Measurements from ENCODE around the gene ESYT2. TPM values are rescaled to one million over a fixed set of nuclear protein-coding genes. Genes with fewer than 3 reads are reported as not detected.

ESYT2 gene
- total and polyA plus RNA-seq, 8 donors: 8.1 to 31.8 (median 27.3) TPM

GRCh38 chr7:158735935-158736334 is 93.4 kb downstream of the ESYT2 start:
- peaks cover 6 to 45% (median 16%) of the 10 kb centered on the region in 3 donors for H3K36me3 ChIP-seq
- H3K9me3 ChIP-seq: no peaks in the 10 kb centered on the region
- 96 to 97% methylated on average over 12 of the region's 12 CpGs for WGBS, 2 donors
- H3K27ac ChIP-seq: no peak overlapping the region
- no peaks in the 10 kb centered on the region for H3K27me3 ChIP-seq
- FAIRE-seq (no peak), DNase-seq (no peak), ATAC-seq (no peak)
- TF ChIP-seq CTCF (IDR thresholded peaks at IDR 0.05): no peak
- intact Hi-C loops (cut with DNase I): no loop called here
- no peaks in the 10 kb centered on the region for H3K4me1 ChIP-seq
- H3K4me3 ChIP-seq: no peak overlapping the region

- FAIRE-seq: no peak
- Histone ChIP-seq H3K4me3 (no peak overlapping the region), H3K27me3 (no peaks in the 10 kb centered on the region), H3K27ac (no peak overlapping the region), H3K9me3 (no peaks in the 10 kb centered on the region), H3K4me1 (no peaks in the 10 kb centered on the region), H3K36me3 (peaks cover 5 to 36% (median 8%) of the 10 kb centered on the region in 3 donors)
- DNase-seq: no peak
- ATAC-seq: no peak
- no peak for TF ChIP-seq CTCF (IDR thresholded peaks at IDR 0.05)
- intact Hi-C loops (cut with DNase I): no loop called here
- 96 to 98% methylated on average over 6 of the region's 6 CpGs for WGBS, 2 donors
Observed at GRCh38 chr7:158734861-158735260, 94.4 kb downstream of the ESYT2 start.

- ATAC-seq (no peak), FAIRE-seq (no peak), DNase-seq (no peak)
- Histone ChIP-seq H3K27ac (no peak overlapping the region), H3K27me3 (no peaks in the 10 kb centered on the region), H3K4me1 (no peaks in the 10 kb centered on the region), H3K4me3 (no peak overlapping the region), H3K36me3 (peaks cover 3 to 32% (median 6%) of the 10 kb centered on the region in 3 donors), H3K9me3 (no peaks in the 10 kb centered on the region)
- 97 to 98% methylated on average over 19 of the region's 19 CpGs for WGBS, 2 donors
- TF ChIP-seq CTCF (IDR thresholded peaks at IDR 0.05): no peak
- intact Hi-C loops (cut with DNase I): no loop called here
Observed at GRCh38 chr7:158733775-158734494, 95.4 kb downstream of the ESYT2 start.

GRCh38 chr7:158733220-158733519 is 96.1 kb downstream of the ESYT2 start:
- TF ChIP-seq CTCF (IDR thresholded peaks at IDR 0.05): no peak
- H3K27me3 ChIP-seq: no peaks in the 10 kb centered on the region
- peaks cover 0 to 25% (median 3%) of the 10 kb centered on the region in 3 donors for H3K36me3 ChIP-seq
- no peaks in the 10 kb centered on the region for H3K9me3 ChIP-seq
- no peak for DNase-seq
- no peak overlapping the region for H3K27ac ChIP-seq
- WGBS, 2 donors: 70 to 83% methylated on average over 1 of the region's 1 CpG
- no peak for FAIRE-seq
- H3K4me1 ChIP-seq: no peaks in the 10 kb centered on the region
- ATAC-seq: no peak
- intact Hi-C loops (cut with DNase I): no loop called here
- no peak overlapping the region for H3K4me3 ChIP-seq

GRCh38 chr7:158732494-158733219 is 96.7 kb downstream of the ESYT2 start:
- DNase-seq: no peak
- Histone ChIP-seq H3K9me3 (no peaks in the 10 kb centered on the region), H3K4me3 (no peak overlapping the region), H3K27me3 (no peaks in the 10 kb centered on the region), H3K36me3 (peaks cover 0 to 22% (median 3%) of the 10 kb centered on the region in 3 donors), H3K27ac (no peak overlapping the region), H3K4me1 (no peaks in the 10 kb centered on the region)
- no peak for TF ChIP-seq CTCF (IDR thresholded peaks at IDR 0.05)
- 93 to 94% methylated on average over 10 of the region's 10 CpGs for WGBS, 2 donors
- no peak for FAIRE-seq
- intact Hi-C loops (cut with DNase I): no loop called here
- ATAC-seq: no peak

All from pancreas (tissue), 10 donors.